ENCODE measurements around the gene TIE1. TPM values are rescaled to one million over a fixed set of nuclear protein-coding genes. Genes with fewer than 3 reads are reported as not detected.

TIE1 gene
- total and polyA plus RNA-seq, 9 of the 15 experiments (the other 6 are each of a cell fraction or from before 2014, with no cell fraction given), result 0.07 to 0.49 (median 0.14) TPM; not detected in 4

DNA sequence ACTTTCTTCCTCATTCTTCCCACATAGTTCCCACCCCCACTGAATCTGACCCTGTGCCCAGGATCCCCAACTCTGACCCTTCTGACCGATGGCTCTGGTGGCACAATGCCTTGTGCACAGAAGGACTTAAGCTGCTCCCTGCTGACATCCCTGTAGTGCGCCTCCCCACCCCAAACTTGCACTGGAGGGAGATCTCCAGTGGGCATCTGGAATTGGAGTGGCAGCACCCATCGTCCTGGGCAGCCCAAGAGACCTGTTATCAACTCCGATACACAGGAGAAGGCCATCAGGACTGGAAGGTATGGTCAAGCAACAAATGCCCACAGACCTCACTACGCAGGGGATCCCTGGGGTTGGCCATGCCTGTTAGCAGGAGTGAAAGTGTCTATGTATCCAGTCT, 45.9 kb downstream of the TIE1 start:
- Histone ChIP-seq H2AFZ (ENCODE audit: low read depth, low read length) (no peak overlapping the region), H3K27me3 (ENCODE audit: control insufficient read depth in 2 of 2, insufficient read depth in 2 of 2, low read length in 2 of 2) (no peaks in the 10 kb centered on the region), H3K9me1 (ENCODE audit: control insufficient read depth, insufficient read depth, low read length) (no peaks in the 10 kb centered on the region), H3K4me2 (ENCODE audit: insufficient read depth, low read length) (no peak overlapping the region), H3K27ac (ENCODE audit: extremely low read depth, low read depth, low read length) (no peak overlapping the region), H3K9ac (ENCODE audit: insufficient read depth in 1 of 2, low read depth in 2 of 2, low read length in 2 of 2) (no peak overlapping the region), H4K20me1 (replicated peaks; ENCODE audit: control insufficient read depth, insufficient read depth, low read length) (no peaks in the 10 kb centered on the region), H3K4me1 (replicated peaks in 1 of 2; ENCODE audit: control insufficient read depth in 2 of 2, insufficient read depth in 2 of 2, low read length in 2 of 2) (peaks cover 13 to 21% of the 10 kb centered on the region in 2 experiments; a peak in 4 of 5 replicates), H3K79me2 (ENCODE audit: control insufficient read depth, insufficient read depth, low read length) (no peaks in the 10 kb centered on the region), H3K9me3 (replicated peaks; ENCODE audit: control insufficient read depth, insufficient read depth, low read depth, low read length) (no peaks in the 10 kb centered on the region), H3K4me3 (no peak overlapping the region), H3K36me3 (ENCODE audit: control insufficient read depth, insufficient read depth, low read length) (no peaks in the 10 kb centered on the region)
- ATAC-seq (no peak), FAIRE-seq (no peak), DNase-seq (ENCODE audit: extremely low read depth in 1 of 4, low spot score in 3 of 4) (no peak)
- CTCF ChIA-PET (ENCODE audit: low intra/inter-chr PET ratio), result no interaction called here
- POLR2A ChIA-PET, result interaction anchor here (0.7 kb wide), 2 partner anchors 31 to 684 kb away, joined by 3 read pairs; no protein-coding TSS in a partner anchor
- BruUV-seq (replicated peaks), result no TSS peak
- TF ChIP-seq ZNF354B (CRISPR knock-in tag; IDR thresholded peaks at IDR 0.05) (no peak), ZNF780A (CRISPR knock-in tag; IDR thresholded peaks at IDR 0.05) (no peak), RBBP5 (IDR thresholded peaks at IDR 0.05; ENCODE audit: borderline replicate concordance, insufficient read depth, low read length, poor library complexity, severe bottlenecking) (no peak), POLR2AphosphoS5 (IDR thresholded peaks at IDR 0.05; ENCODE audit: control insufficient read depth, insufficient read depth, low read depth, low read length) (no peak), LARP7 (IDR thresholded peaks at IDR 0.05) (no peak), ELF4 (CRISPR knock-in tag; IDR thresholded peaks at IDR 0.05) (no peak), HDAC6 (IDR thresholded peaks at IDR 0.05; ENCODE audit: low read depth, low read length) (no peak), SMARCA4 (IDR thresholded peaks at IDR 0.05) (no peak), MTA3 (IDR thresholded peaks at IDR 0.05; ENCODE audit: borderline replicate concordance) (no peak)
- TF ChIP-seq, protein P1, sequence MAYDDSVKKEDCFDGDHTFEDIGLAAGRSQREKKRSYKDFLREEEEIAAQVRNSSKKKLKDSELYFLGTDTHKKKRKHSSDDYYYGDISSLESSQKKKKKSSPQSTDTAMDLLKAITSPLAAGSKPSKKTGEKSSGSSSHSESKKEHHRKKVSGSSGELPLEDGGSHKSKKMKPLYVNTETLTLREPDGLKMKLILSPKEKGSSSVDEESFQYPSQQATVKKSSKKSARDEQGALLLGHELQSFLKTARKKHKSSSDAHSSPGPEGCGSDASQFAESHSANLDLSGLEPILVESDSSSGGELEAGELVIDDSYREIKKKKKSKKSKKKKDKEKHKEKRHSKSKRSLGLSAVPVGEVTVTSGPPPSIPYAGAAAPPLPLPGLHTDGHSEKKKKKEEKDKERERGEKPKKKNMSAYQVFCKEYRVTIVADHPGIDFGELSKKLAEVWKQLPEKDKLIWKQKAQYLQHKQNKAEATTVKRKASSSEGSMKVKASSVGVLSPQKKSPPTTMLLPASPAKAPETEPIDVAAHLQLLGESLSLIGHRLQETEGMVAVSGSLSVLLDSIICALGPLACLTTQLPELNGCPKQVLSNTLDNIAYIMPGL (CRISPR knock-in tag; IDR thresholded peaks at IDR 0.05), result no peak
- WGBS (ENCODE audit: insufficient coverage, low coverage, missing lambda C conversion rate), result 64% methylated on average over 5 of the region's 5 CpGs
- in situ Hi-C loops (cut with MboI), result no loop called here
- intact Hi-C loops (cut with micrococcal nuclease), result no loop called here
